Astrocyte (in vitro differentiated cells and primary cell): Measurements from ENCODE around the gene MFSD11.

Experiments used
- EZH2 ChIP-seq: IDR thresholded peaks from 2 replicates; pipeline ENCODE4 v1.6.1; 2012; ENCODE audit warnings: mild to moderate bottlenecking, low read length, inconsistent platforms; ENCODE audit not compliant: insufficient read depth
- TF ChIP-seq, protein P1 (sequence below): IDR thresholded peaks from 2 replicates; pipeline ENCODE4 v1.5.1; 2011; ENCODE audit warnings: low read depth, mild to moderate bottlenecking, inconsistent platforms, low read length, moderate library complexity; ENCODE audit not compliant: insufficient read depth

GRCh38 chr17:76801706-76802105 is 63.8 kb downstream of the MFSD11 start:
- TF ChIP-seq, protein P1, sequence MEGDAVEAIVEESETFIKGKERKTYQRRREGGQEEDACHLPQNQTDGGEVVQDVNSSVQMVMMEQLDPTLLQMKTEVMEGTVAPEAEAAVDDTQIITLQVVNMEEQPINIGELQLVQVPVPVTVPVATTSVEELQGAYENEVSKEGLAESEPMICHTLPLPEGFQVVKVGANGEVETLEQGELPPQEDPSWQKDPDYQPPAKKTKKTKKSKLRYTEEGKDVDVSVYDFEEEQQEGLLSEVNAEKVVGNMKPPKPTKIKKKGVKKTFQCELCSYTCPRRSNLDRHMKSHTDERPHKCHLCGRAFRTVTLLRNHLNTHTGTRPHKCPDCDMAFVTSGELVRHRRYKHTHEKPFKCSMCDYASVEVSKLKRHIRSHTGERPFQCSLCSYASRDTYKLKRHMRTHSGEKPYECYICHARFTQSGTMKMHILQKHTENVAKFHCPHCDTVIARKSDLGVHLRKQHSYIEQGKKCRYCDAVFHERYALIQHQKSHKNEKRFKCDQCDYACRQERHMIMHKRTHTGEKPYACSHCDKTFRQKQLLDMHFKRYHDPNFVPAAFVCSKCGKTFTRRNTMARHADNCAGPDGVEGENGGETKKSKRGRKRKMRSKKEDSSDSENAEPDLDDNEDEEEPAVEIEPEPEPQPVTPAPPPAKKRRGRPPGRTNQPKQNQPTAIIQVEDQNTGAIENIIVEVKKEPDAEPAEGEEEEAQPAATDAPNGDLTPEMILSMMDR, result no peak
- TF ChIP-seq EZH2, result no peak
